GM12878 (cell line): ENCODE measurements around the gene SSBP3. TPM values are rescaled to one million over a fixed set of nuclear protein-coding genes. Genes with fewer than 3 reads are reported as not detected.

Experiments
- ATAC-seq: fragments of 200-7000 bp; cut with Tn5 transposase; 3 replicates; pipeline ENCODE4 v1.9.1; 2020; ENCODE audit warnings: mild to moderate bottlenecking, moderate library complexity
- BruUV-seq: library from RNA; stranded (reverse); fragments of 400-500 nt; replicated peaks from 2 replicates; lab custom pipeline; 2021; lab: Mats Ljungman, UMichigan
- CTCF ChIA-PET: fragments of 300-600 bp; sonication (Branson Sonifier 250); formaldehyde crosslinking; extraction: SDS; loops from one replicate; lab custom pipeline; 2021; ENCODE audit warnings: inconsistent platforms; lab: Yijun Ruan, JAX
- POLR2A ChIA-PET: fragments of 350-600 bp; formaldehyde crosslinking; extraction: SDS; loops from one replicate; lab custom pipeline; 2021; ENCODE audit warnings: inconsistent platforms; lab: Charles Lee
- RAD21 ChIA-PET: fragments of 300-600 bp; sonication (Branson Sonifier 250); formaldehyde crosslinking; loops from one replicate; lab custom pipeline; 2023; ENCODE audit warnings: antibody characterized with exemption; ENCODE audit not compliant: unreplicated experiment; lab: Charles Lee
- SMC1A ChIA-PET: fragments of 300-600 bp; sonication (Branson Sonifier 250); formaldehyde crosslinking; loops from one replicate; lab custom pipeline; 2023; ENCODE audit not compliant: unreplicated experiment, uncharacterized antibody; lab: Charles Lee
- DNase-seq: peaks from one replicate; pipeline ENCODE4 v3.0.0-alpha.2; 2011; ENCODE audit warnings: low read depth, low spot score
- FAIRE-seq: peaks from 3 replicates; lab custom pipeline; 2011; peaks lifted over from hg19 to GRCh38; lab: Jason Lieb, UNC
- H2AFZ ChIP-seq: 2 replicates; pipeline ENCODE4 v1.6.0; 2011; ENCODE audit warnings: low read depth, low read length, control low read depth; ENCODE audit not compliant: control insufficient read depth
- H3K27ac ChIP-seq: 2 replicates; pipeline ENCODE4 v1.5.1; 2011; ENCODE audit warnings: control low read depth; ENCODE audit not compliant: control insufficient read depth, insufficient read depth
- H3K27me3 ChIP-seq, 2 experiments: replicated peaks in 1 of 2; 2 replicates each; pipeline versions ENCODE4 v1.6.0 to v1.6.1; 2011; ENCODE audit warnings: low read length in 1 of 2; ENCODE audit not compliant: control insufficient read depth in 2 of 2, insufficient read depth in 2 of 2
- H3K36me3 ChIP-seq, 2 experiments: 2 replicates each; pipeline ENCODE4 v1.5.1; 2011; ENCODE audit warnings: low read length in 1 of 2; ENCODE audit not compliant: control insufficient read depth in 2 of 2, insufficient read depth in 2 of 2
- H3K4me1 ChIP-seq: 2 replicates; pipeline ENCODE4 v1.6.1; 2011; ENCODE audit warnings: mild to moderate bottlenecking, low read length, moderate library complexity, mixed read lengths; ENCODE audit not compliant: control insufficient read depth, insufficient read depth
- H3K4me2 ChIP-seq: 2 replicates; pipeline ENCODE4 v1.6.0; 2011; ENCODE audit warnings: control low read depth; ENCODE audit not compliant: control insufficient read depth, insufficient read depth
- H3K4me3 ChIP-seq: fragments of 200-600 bp; sonication (generic); 2 replicates; pipeline ENCODE4 v1.5.1; 2016
- H3K79me2 ChIP-seq: 2 replicates; pipeline ENCODE4 v1.6.0; 2011; ENCODE audit warnings: low read length; ENCODE audit not compliant: control insufficient read depth, insufficient read depth
- H3K9ac ChIP-seq: 2 replicates; pipeline ENCODE4 v1.8.0; 2011; ENCODE audit warnings: low read length, control low read depth, mixed read lengths; ENCODE audit not compliant: control insufficient read depth, insufficient read depth
- H3K9me3 ChIP-seq: replicated peaks from 3 replicates; pipeline ENCODE4 v1.5.1; 2011; ENCODE audit warnings: mild to moderate bottlenecking, low read length; ENCODE audit not compliant: control insufficient read depth, insufficient read depth
- H4K20me1 ChIP-seq: 2 replicates; pipeline ENCODE4 v1.6.0; 2011; ENCODE audit not compliant: control insufficient read depth, insufficient read depth
- SMC3 ChIP-seq: IDR thresholded peaks from 2 replicates; pipeline ENCODE4 v1.6.1; 2011; ENCODE audit warnings: low read length, improper control_type of control experiment, borderline replicate concordance
- SREBF1 ChIP-seq: IDR thresholded peaks from 2 replicates; pipeline ENCODE4 v1.6.1; 2012; ENCODE audit warnings: mild to moderate bottlenecking, low read length
- WGBS: methylation state at CpG from one replicate; pipeline ENCODE4 v1.1.6; 2016; ENCODE audit warnings: low lambda C conversion rate; ENCODE audit not compliant: insufficient replicate concordance, insufficient coverage; ENCODE audit errors: missing lambda C conversion rate; 5-methylcytosine and 5-hydroxymethylcytosine counted together
- in situ Hi-C: fragments of 300-500 bp; cut with MboI; formaldehyde crosslinking; loops from 9 replicates; pipeline ENCODE4 v1.14.3; 2018; ENCODE audit warnings: mixed read lengths
- intact Hi-C: fragments of 100-400 bp; cut with micrococcal nuclease; formaldehyde crosslinking; loops from one replicate; pipeline ENCODE4 v1.14.2; 2022; ENCODE audit not compliant: unreplicated experiment
- polyA plus RNA-seq, 11 experiments: library from polyadenylated mRNA; depleted of rRNA in 4 of 11; unstranded in 6 of 11; stranded (reverse) in 5 of 11; fragments of >200 nt; fragmentation: Nextera tagmentation in 4 of 11; fragmentation: Illumina TruSeq in 1 of 11; extraction: Ambion mirVana in 4 of 11; extraction: Trizol in 1 of 11; gene quantifications; 1 replicate in 1 of 11; 2 replicates in 10 of 11; pipeline versions ENCODE4 v1.2.1 to v1.2.3, GENCODE V29; 2011 to 2016; ENCODE audit warnings: inconsistent platforms in 2 of 11, missing spikeins in 2 of 11, low read depth in 1 of 11
- total RNA-seq, 4 experiments: library from RNA; depleted of rRNA in 3 of 4; stranded (reverse); fragments of >200 nt in 3 of 4; fragmentation: Illumina TruSeq in 1 of 4; extraction: Trizol in 1 of 4; gene quantifications; 2 replicates each; pipeline versions ENCODE4 v1.2.1 to v1.2.3, GENCODE V29; 2013 to 2021
- TF ChIP-seq, protein P1 (sequence below): fragments of 450-650 bp; IDR thresholded peaks from 2 replicates; pipeline ENCODE4 v1.6.1; 2016; ENCODE audit warnings: mild to moderate bottlenecking
- TF ChIP-seq, protein P2 (sequence below), 3 experiments: IDR thresholded peaks in 2 of 3; conservative IDR thresholded peaks in 1 of 3; 2 replicates each; pipeline ENCODE4 v1.5.1; 2011; ENCODE audit warnings: low read depth in 3 of 3, low read length in 3 of 3, mild to moderate bottlenecking in 3 of 3, control low read depth in 2 of 3, moderate library complexity in 2 of 3, inconsistent platforms in 1 of 3, mixed read lengths in 1 of 3; ENCODE audit not compliant: control insufficient read depth in 2 of 3, insufficient read depth in 1 of 3; ENCODE audit errors: extremely low read depth in 1 of 3

Gene SSBP3
- total and polyA plus RNA-seq, 10 of the 15 experiments (the other 5 are each of a cell fraction or from before 2014, with no cell fraction given): 4.1 to 51.7 (median 17.1) TPM

DNA sequence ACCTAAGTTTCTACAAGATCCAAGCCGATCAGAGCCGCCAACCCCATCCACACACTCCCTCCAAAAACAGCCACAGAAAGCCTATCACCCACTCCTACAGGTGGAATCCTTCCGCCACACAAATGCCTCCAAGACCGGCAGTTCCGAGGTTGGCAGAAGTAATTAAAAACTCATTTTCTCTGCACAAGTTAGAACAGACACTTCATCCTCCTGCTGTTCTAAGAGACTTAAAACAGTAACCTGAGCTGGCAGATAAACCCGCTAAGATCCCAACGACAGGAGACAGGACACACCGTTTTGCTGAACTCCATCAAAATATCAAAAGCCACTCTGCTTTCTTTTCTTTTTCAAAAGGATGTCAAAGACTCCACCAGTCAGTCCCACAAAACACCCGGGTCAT lies 2.8 kb downstream of the SSBP3 start:
- Histone ChIP-seq H3K4me3 (peak overlapping the region; percentile 96; the same call in 1 of the 2 replicates), H3K9ac (peak overlapping the region; percentile 2; the same call in 1 of the 2 replicates), H3K27ac (no peak overlapping the region), H3K36me3 (peaks cover 8 to 29% of the 10 kb centered on the region in 2 experiments), H3K4me1 (peaks cover 21% of the 10 kb centered on the region), H3K79me2 (peaks cover 32% of the 10 kb centered on the region), H2AFZ (no peak overlapping the region), H3K9me3 (no peaks in the 10 kb centered on the region), H3K4me2 (peak overlapping the region; percentile 96), H4K20me1 (no peaks in the 10 kb centered on the region), H3K27me3 (no peaks in the 10 kb centered on the region)
- in situ Hi-C loops (no loop called here), intact Hi-C loops (no loop called here)
- ATAC-seq: no peak
- no peak for FAIRE-seq
- no TSS peak for BruUV-seq
- ChIA-PET SMC1A (interaction anchor here (0.8 to 2.3 kb wide), 9 partner anchors 15 to 201 kb away, joined by 3 to 9 read pairs (median 3); no protein-coding TSS in a partner anchor), POLR2A (interaction anchor here (0.7 to 2.4 kb wide), 4 partner anchors 26 to 350 kb away, joined by 3 to 7 read pairs (median 6); partner anchors contain the start of genes TCEANC2 and TMEM59), RAD21 (interaction anchor here (0.8 to 1.3 kb wide), 8 partner anchors 9 to 204 kb away, joined by 3 to 5 read pairs (median 3); partner anchors contain the start of genes CYB5RL and MRPL37), CTCF (interaction anchor here (1.1 to 1.8 kb wide), 4 partner anchors 86 to 397 kb away, joined by 4 to 10 read pairs (median 4); partner anchors contain the start of gene TTC22)
- WGBS: 86% methylated on average over 9 of the region's 9 CpGs
- DNase-seq: no peak
- TF ChIP-seq, protein P1, sequence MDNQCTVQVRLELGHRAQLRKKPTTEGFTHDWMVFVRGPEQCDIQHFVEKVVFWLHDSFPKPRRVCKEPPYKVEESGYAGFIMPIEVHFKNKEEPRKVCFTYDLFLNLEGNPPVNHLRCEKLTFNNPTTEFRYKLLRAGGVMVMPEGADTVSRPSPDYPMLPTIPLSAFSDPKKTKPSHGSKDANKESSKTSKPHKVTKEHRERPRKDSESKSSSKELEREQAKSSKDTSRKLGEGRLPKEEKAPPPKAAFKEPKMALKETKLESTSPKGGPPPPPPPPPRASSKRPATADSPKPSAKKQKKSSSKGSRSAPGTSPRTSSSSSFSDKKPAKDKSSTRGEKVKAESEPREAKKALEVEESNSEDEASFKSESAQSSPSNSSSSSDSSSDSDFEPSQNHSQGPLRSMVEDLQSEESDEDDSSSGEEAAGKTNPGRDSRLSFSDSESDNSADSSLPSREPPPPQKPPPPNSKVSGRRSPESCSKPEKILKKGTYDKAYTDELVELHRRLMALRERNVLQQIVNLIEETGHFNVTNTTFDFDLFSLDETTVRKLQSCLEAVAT: peak; percentile 79
- TF ChIP-seq SMC3 (0 out of 2 replicates have a peak, but pooled peaks have one; percentile 4), SREBF1 (no peak)
- TF ChIP-seq, protein P2, sequence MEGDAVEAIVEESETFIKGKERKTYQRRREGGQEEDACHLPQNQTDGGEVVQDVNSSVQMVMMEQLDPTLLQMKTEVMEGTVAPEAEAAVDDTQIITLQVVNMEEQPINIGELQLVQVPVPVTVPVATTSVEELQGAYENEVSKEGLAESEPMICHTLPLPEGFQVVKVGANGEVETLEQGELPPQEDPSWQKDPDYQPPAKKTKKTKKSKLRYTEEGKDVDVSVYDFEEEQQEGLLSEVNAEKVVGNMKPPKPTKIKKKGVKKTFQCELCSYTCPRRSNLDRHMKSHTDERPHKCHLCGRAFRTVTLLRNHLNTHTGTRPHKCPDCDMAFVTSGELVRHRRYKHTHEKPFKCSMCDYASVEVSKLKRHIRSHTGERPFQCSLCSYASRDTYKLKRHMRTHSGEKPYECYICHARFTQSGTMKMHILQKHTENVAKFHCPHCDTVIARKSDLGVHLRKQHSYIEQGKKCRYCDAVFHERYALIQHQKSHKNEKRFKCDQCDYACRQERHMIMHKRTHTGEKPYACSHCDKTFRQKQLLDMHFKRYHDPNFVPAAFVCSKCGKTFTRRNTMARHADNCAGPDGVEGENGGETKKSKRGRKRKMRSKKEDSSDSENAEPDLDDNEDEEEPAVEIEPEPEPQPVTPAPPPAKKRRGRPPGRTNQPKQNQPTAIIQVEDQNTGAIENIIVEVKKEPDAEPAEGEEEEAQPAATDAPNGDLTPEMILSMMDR (IDR thresholded peaks at IDR 0.05 in 2 of 3, conservative IDR thresholded peaks at IDR 0.05 in 1 of 3; ENCODE audit: control insufficient read depth in 2 of 3, extremely low read depth in 1 of 3, insufficient read depth in 1 of 3, low read depth in 3 of 3, low read length in 3 of 3): no peak
